GM19463 (cell line): ENCODE measurements around the gene RARRES1.
A peak's percentile ranks its signal among the peaks of the same experiment; 100 is the strongest.
"Not testable (repeated sequence)": the region's sequence is repeated elsewhere in the genome, so short reads cannot be mapped to it uniquely, and the experiment has no call there.

Source experiments
- ATAC-seq: cut with Tn5 transposase; IDR thresholded peaks from one replicate; pipeline ENCODE4 v1.9.1; 2021; ENCODE audit warnings: mild to moderate bottlenecking, moderate library complexity; ENCODE audit not compliant: unreplicated experiment

RARRES1 gene

DNA sequence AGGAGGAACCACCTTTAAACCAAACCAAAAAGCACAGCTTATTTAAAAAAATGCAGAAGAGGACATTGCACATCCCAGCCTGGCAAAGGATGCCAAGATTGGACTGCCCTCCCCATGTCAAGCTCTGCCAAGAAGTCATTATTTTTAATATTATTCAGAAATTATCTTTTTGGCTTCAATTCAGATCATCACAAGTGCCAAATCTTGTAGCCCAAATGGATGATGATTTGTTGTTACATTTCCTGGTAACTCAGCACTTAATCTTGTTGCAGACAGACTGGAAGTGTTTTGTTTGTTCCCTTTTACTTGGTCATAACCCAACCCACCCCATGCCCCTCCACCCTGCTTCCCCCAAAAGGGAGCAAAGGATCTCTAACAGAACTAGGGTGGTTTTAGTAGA is 31.7 kb downstream of the RARRES1 start:
- no peak for ATAC-seq

DNA sequence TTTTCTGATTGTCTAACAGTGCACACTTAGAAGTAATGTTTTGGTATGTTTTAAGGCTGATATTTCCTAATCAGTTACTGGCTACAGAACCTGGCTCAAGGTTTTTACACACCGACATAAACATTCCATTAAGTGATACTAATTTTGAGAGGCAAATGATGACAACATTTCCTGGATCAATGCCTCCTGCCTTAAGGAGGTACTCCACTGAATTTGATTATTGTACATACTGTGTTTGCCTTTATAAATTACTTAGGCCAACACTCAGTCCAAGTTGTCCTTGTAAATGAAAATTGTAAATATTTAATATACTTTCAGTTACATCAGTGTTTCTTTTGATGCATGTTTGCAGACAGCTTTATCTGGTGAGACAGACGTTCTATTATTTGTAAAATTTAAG is 35.6 kb downstream of the RARRES1 start:
- ATAC-seq = no peak

DNA sequence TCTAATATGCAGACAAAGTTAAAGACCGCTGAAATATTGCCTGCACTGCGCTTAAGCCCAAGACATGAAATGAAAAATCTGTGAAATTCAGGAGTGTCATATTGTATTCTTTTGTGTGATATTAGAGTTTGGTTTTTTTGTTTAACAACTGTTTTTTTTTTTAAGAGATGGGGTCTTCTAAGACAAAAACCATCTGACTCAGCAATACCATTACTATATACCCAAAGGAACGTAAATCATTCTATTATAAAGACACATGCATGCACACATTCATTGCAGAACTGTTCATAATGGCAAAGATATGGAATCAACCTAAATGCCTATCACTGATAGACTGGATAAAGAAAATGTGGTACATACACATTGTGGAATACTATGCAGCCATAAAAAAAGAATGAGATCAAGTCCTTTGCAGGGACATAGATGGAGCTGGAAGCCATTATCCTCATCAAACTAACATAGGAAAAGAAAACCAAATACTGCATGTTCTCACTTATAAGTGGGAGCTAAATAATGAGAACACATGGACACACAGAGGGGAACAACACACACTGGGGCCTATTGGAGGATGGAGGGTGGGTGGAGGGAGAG is 38.3 kb downstream of the RARRES1 start:
- not testable (repeated sequence) for ATAC-seq

DNA sequence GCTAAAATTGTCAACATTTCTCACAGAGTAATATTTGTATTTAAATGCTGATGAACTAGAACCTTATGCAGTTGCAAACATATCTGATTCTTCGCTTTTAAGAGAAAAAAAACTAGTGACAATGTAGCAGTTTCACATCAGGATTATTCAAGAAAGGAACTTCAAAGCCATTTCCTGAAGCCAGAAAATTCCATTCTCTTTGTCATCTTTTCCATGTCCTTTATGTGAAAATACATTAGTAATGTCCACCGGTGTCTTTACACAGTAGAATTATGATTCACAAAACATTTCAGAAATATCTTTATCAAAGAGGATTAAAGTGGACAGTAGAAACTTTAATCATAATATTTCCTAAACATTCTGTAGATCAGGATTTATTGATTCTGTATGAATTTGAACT is 47.1 kb downstream of the RARRES1 start:
- ATAC-seq = no peak

DNA sequence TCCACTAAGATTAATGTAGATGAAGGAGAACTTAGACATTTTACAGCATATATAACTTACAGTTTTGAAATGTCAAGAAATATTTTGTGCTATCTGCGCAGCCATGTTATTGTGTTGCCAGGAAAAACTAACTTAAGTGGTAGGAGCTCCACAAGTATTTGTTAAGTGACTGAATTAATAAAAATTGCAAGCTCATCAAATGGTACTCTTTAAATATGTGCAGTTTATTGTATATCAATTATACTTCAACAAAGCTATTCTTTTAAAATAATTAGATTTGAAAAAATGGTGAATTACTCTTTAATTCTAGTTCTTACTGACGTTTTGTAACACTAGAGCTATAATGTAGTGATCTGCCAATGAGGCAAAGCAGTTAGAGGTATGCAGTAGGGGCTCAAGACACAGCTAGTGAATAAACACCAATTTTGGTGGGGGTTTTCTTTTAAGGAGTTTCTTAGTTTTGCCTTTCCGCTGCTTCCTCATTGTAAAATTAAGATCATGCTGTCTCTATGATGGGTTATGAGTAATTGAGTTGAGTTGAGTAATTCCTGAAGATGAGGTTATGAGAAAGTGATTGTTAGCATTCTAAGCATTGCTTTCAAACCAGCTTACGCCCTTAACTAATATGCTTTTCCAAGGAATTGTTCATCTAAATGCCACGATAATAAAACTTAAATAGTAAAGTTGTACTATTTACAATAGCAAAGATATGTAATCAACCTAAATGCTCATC is 48.9 kb downstream of the RARRES1 start:
- peak; percentile 45 for ATAC-seq

DNA sequence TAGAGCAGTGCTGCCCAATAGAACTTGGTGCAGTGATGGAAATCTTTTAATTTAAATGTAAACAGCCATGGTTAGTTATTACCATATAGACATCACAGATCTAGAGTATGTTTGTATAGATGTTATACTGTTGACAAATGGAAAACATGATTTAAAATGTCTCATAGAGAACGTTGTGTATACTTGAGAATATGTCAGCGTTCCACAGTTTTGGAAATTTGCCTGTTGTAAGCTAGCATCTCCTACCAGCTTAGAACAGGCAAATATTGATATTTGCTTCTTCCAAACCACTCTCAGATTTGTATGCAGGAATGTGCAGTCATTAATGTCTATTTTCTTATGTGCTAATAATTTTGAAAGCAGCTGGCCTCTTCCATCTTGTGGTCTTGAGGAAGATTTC is 51.4 kb downstream of the RARRES1 start:
- ATAC-seq = no peak

DNA sequence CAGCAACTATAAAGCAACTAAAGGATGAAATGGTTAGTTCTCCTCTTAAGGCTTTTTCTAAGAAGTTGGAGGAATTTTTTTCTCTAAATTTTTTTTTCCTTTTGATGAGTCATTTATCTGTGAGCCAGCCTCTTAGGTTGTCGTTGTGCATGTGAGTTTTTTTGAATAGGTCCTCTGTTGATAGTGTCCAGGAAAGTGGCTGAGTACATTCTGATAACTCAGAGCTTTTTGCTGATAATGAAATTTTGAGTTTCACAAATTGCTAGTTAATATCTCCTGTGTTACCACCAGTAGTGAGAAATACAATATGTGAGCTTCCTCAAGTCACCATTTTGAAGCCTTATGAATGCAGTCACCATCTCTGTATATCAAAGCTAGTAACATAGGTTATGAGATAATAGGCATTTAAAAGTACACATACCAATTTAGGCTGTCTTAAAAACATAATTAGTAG is 52.7 kb downstream of the RARRES1 start:
- no peak for ATAC-seq

DNA sequence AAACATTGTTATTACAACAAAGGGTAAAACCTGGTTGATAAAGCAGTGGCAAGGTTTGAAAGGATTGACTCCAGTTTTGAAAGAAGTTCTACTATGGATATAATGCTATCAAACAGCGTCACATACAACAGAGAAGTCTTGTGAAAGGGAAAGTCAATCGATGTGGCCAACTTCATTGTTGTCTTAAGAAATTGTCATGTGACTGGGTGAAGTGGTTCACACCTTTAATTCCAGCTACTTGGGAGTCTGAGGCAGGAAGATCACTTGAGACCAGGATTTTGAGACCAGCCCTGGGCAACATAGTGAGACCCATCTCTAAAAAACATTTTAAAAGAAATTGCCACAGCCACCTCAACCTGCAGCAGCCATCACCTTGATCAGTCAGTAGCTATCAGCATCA is 53.6 kb downstream of the RARRES1 start:
- no peak for ATAC-seq

DNA sequence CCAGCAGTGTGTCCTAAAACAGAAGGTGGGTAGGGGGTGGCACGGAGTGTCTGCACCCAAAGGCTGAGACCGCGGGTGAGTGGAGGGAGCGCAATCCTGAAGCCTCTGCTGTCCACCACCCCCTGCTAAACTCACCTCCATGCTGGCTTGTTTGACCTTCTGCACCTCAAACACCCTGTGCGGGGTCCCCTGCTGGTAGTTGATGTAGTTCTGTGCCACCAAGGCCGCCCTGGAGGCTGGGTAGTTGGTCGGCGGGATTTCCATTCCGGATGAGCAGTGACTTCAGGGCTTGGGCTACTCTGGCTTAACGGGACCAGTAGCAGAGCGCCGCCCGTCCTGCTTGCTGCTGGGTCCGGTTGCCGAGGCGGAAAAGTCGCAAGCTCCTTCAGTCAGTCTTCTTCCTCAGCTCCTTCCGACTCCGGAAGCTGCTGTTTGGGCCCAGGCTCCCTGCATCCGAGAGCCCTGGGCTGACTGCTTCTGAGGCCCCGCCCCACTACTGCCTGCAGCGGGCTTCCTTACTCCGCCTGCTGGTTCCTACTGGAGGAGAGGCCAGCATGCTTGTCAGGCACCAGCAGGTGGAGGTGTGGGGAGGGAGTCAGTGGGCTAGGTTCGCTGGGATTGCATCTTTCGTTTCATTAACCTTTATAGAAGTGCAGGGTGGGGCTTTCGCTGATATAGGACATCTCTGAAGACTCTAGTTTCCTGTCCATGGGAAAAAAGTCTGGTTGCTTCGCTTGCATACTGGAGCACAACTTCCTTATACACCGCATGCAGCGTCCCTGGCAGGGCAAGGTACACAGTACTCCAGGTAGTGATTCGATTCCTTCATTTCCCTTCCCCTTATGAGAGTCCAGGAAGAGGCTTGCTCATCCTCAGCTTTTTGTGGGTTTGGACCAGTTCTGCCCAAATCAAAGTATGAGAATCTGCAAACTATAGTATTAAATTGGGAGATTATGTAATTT is 59.8 kb downstream of the RARRES1 start, which contains the start of gene LXN:
Gene LXN (minus strand): TSS at position 434 of the 962 bp plus-strand sequence. CDS start 170 bp downstream, at position 264.
- peak; percentile 99 for ATAC-seq

DNA sequence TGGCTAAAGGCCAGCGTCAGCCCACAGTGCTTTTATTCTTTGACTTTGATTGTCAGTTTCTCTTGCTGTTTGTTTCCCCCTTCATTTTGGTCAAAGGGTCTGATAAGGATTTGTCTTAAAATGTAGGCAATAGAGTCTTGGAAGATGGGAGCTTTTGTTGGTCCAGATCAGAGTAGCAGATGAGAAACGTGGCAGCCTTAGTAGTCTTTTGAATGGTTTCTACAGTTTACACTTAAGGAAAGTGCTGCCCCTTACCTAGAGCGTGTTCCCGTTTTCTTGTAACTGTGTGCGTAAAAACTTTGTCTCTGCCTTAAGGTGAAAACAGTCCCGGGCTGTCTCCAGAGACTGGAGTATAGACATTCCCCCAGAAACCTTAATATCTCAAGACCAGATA is 60.4 kb downstream of the RARRES1 start:
- peak; percentile 1 for ATAC-seq

DNA sequence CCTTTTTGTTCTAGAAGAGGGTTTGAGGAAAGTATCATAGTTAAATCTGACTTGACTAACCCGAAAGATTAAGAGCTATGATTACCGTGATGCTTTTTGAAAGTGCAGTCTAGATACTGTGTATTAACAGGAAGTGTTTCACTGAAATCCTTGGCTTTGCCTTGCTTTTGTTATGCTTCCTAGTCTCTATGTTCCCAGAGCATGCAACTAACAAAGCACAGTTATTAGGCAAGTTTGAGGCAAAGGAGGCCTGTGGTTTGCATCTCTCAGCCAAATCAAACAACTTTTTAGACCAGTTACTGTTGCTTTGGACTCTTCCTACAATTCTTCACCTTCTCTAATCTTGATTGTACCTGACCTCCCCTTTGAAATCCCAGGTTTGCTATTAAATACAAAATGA is 63.8 kb downstream of the RARRES1 start:
- no peak for ATAC-seq

DNA sequence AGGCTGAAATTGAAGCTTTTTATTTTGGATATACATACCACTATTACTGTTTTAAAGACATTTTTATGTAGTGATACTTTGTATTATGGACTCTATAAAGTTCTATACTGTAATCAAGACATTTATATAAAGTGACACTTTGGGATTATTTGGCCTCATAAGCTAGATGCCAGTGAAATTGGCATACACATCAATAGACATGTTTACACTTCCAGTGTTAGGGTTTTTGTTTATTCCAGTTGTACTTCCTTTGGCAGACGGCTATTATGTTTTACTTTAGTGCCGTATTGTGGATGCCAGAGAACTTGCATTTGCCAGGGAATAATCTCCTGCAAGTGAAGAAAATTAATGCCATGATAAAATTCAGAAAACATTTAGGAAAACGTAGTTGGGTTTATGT is 65.8 kb downstream of the RARRES1 start:
- ATAC-seq = no peak

DNA sequence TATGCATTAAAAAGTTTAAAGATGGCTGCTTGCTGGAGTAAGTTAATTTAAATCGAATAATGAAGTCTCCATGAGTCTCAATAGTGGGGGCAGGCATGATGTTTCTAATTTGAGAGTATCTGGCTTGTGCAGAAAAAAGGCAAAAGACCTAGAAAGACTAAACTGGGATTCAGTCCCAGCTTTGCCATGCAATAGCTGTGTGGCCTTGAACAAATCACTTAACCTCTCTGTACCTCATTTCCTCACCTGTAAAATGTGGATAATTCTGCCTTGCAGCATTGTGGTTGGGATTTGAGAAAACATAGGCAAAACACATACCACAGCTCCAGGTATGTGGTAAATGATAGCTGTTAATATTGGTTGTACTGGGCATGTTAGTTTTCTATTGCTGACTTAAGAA is 68.4 kb downstream of the RARRES1 start:
- no peak for ATAC-seq

DNA sequence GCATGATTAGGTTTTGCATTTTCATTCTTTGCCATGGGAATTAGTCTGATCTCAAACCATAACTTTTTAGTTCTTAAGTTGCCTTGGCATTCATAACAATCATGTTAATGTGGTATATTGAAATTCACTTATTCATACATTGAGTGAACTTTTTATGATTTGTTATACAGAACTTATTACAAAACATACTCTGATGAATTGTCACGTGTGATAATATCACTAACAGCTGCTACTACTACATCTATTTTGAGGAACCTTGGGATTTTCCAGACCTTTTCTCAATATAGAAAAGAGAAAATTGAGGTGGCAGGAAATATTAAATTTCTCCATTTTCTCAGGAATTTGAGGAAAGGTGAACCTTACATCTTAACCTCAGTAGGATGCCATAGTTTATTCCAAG is 69.0 kb downstream of the RARRES1 start:
- no peak for ATAC-seq

DNA sequence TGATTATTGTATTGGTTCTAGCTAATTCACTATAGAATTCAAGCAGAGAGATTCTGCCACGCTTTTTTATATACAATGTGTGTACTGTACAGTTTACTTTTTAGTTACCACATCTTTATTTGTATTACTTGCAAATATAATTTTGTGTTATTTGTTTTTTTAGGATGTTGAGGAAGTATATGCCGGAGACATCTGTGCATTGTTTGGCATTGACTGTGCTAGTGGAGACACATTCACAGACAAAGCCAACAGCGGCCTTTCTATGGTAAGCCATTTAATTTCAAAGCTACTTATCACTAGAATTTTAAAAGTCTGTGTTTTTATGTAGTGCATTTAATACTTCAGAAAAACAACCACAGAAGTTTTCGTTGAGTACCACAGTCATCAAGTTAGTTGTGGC is 71.5 kb downstream of the RARRES1 start:
- ATAC-seq = no peak

DNA sequence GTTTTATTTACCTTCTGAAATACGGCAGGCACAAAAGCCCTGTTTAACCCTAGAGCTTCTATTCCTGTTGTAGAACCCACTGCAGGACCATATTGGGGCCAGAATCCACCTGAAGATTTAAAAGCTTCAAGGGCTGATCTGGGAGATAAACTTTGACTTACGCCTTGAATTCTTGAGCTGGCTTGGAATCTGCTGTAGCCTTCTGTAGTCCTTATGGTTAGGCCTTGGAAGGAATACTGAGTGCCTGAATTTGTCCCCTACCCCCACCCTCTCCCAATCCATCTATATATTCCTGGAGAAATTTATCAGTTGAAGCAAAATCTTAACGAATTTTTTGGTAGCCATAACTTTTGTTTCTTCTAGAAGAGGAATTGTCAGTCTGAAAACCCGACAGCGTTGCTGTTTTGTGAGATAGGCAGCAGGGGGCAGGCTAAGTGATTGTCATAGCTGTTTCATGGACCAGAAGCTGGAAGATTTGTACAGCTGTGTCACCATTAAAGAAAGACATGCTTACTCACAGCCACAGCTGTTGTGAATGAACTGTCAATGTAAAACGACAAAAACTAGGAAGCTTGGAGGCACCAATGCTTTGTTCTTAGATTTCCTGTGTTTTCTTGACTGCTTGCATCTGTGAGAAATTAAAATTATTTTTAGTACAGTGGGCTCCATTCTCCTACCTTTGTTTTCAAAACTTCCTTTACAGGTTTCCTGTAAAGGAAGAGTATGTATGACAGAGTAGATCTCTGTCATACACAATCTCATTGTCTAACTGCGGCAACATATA is 72.6 kb downstream of the RARRES1 start:
- peak; percentile 91 for ATAC-seq

DNA sequence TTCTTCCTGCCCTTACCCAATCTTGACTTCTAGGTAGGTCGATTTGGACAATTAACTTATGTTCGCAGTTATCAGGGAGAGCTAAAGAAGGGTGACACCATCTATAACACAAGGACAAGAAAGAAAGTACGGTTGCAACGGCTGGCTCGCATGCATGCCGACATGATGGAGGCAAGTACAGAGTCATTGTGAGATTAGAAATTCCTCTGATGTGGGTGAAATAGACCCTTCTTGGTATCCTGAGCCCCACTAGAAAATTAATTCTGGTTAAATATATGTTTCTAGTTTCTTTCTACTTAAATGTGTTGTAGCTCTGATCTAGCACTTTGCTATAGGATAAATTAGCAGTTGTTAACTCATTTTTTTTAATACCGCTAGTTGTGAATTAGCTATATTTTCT is 73.4 kb downstream of the RARRES1 start:
- no peak for ATAC-seq

DNA sequence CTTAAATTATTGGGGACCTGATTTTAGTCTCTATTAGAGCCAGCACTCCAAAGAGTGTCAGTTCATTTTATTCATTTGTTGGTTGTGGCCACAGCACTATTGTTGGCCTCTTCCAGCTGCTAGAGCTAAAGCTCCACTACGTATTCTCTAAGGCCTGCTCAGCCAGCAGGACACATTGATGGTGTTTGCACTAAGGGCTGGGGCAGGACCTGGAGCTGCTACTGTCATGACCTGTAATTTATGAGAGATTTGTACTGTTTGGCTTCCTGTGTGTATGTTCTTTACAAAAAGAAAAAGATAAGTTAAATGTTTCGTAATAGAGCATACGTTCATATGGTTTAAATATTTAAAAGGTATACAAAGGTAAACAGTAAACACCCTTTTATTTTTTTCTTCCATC is 79.8 kb downstream of the RARRES1 start:
- ATAC-seq = no peak

DNA sequence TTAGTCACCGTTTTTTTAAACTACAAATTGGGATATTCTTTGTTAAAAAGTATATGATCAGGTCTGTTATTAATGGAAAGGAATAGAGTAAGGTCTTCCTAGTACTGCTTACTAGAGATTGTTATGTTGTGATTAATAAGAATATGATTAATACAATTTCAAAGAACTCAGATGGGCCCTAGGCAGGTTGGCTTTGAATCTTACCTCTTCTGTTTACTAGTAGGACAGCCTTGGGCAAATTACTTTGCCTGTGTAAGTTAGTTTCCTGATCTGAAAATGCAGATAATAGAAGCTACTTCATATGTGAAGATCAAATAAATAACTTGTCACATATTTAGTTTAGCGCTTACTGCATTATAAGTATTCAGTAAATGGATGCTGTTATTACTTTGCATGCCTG is 81.1 kb downstream of the RARRES1 start:
- ATAC-seq = no peak

DNA sequence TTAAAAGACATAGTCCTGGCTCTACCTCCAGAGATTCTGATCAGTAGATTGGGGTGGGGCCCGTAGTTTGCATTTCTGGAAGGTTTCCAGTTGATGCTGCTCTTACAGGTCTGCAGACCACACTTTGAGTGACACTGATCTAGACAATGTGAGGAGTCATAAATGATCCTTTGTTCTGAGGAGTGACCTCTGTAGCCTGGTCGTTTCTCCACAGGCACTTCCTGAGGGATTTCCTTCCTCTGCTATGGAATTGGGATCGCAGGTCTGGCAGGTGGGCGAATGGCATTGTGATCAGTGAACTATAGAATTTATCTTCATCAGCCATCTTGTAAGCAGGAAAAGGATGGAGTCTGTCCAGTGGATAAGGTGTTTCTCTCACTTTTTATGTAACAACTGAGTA is 82.5 kb downstream of the RARRES1 start:
- no peak for ATAC-seq
